K562 (cell line): ENCODE data around the gene MTG2. TPM values are rescaled to one million over a fixed set of nuclear protein-coding genes. Genes with fewer than 3 reads are reported as not detected.
A peak's percentile ranks its signal among the peaks of the same experiment; 100 is the strongest.

Experiments used
- FOXJ3 ChIP-seq: sonication (generic); formaldehyde crosslinking; IDR thresholded peaks from 2 replicates; pipeline ENCODE4 v1.4.0; 2020; ENCODE audit warnings: mild to moderate bottlenecking, missing genetic modification reagents
- GATAD2B ChIP-seq: fragments of 450-650 bp; IDR thresholded peaks from 2 replicates; pipeline ENCODE4 v1.6.1; 2017; ENCODE audit warnings: mild to moderate bottlenecking, borderline replicate concordance
- HMGN3 ChIP-seq: IDR thresholded peaks from 2 replicates; pipeline ENCODE4 v1.6.1; 2011; ENCODE audit warnings: borderline replicate concordance, low read depth, mild to moderate bottlenecking, mixed read lengths, low read length; ENCODE audit not compliant: insufficient read length; ENCODE audit errors: extremely low read depth
- MAZ ChIP-seq, 2 experiments: fragments of 450-650 bp in 1 of 2; sonication (generic) in 1 of 2; formaldehyde crosslinking; IDR thresholded peaks in 1 of 2; conservative IDR thresholded peaks in 1 of 2; 2 replicates each; pipeline versions ENCODE4 v1.4.0 to v1.5.0; 2020; ENCODE audit warnings: mild to moderate bottlenecking in 1 of 2, missing genetic modification reagents in 1 of 2
- NEUROD1 ChIP-seq: fragments of 150-350 bp; IDR thresholded peaks from 2 replicates; pipeline ENCODE4 v1.6.1; 2014; ENCODE audit warnings: borderline replicate concordance, low read length, low read depth; ENCODE audit not compliant: partially characterized antibody
- NFE2L1 ChIP-seq: fragments of 450-650 bp; IDR thresholded peaks from 2 replicates; pipeline ENCODE4 v1.6.1; 2016; ENCODE audit warnings: missing genetic modification characterization, low read depth, mild to moderate bottlenecking, missing compliant biosample characterization, moderate library complexity, borderline replicate concordance
- SMARCA5 ChIP-seq: fragments of 450-650 bp; IDR thresholded peaks from 2 replicates; pipeline ENCODE4 v1.6.1; 2016
- YY1 ChIP-seq, 3 experiments: IDR thresholded peaks; 2 replicates each; pipeline ENCODE4 v1.6.1; 2011; ENCODE audit warnings: low read length in 2 of 3, mild to moderate bottlenecking in 2 of 3, moderate library complexity in 2 of 3, borderline replicate concordance in 1 of 3, control low read depth in 1 of 3, low read depth in 1 of 3; ENCODE audit not compliant: insufficient read depth in 3 of 3, insufficient replicate concordance in 2 of 3, control insufficient read depth in 1 of 3, insufficient read length in 1 of 3; ENCODE audit errors: extremely low read depth in 1 of 3
- ZNF239 ChIP-seq: fragments of 250-450 bp; sonication (Bioruptor Pico); IDR thresholded peaks from 2 replicates; pipeline ENCODE4 v1.4.0; 2020; ENCODE audit warnings: mild to moderate bottlenecking
- ZNF3 ChIP-seq: fragments of 250-450 bp; sonication (Bioruptor Pico); IDR thresholded peaks from 2 replicates; pipeline ENCODE4 v1.5.0; 2021; ENCODE audit warnings: mild to moderate bottlenecking, moderate library complexity
- ZNF445 ChIP-seq: fragments of 250-450 bp; sonication (Bioruptor Pico); IDR thresholded peaks from 2 replicates; pipeline ENCODE4 v1.4.0; 2020; ENCODE audit warnings: low read depth, mild to moderate bottlenecking, moderate library complexity
- ZNF644 ChIP-seq: fragments of 200-800 bp; sonication (Bioruptor generic); IDR thresholded peaks from 2 replicates; pipeline ENCODE4 v1.6.1; 2016; ENCODE audit warnings: low read depth, missing genetic modification characterization, missing compliant biosample characterization
- polyA plus RNA-seq, 8 experiments: library from polyadenylated mRNA; depleted of rRNA in 4 of 8; stranded (reverse) in 5 of 8; unstranded in 3 of 8; fragments of >200 nt; fragmentation: Nextera tagmentation in 2 of 8; fragmentation: Illumina TruSeq in 1 of 8; extraction: Ambion mirVana in 2 of 8; extraction: Trizol in 1 of 8; gene quantifications; 2 replicates each; pipeline versions ENCODE4 v1.2.1 to v1.2.3, GENCODE V29; 2011 to 2014; ENCODE audit warnings: inconsistent platforms in 1 of 8, missing spikeins in 1 of 8
- total RNA-seq, 7 experiments: library from RNA; depleted of rRNA in 6 of 7; stranded (reverse); fragments of >200 nt in 6 of 7; fragmentation: Illumina TruSeq in 2 of 7; extraction: Trizol in 2 of 7; gene quantifications; 2 replicates each; pipeline versions ENCODE4 v1.2.1 to v1.2.3, GENCODE V29; 2011 to 2021; ENCODE audit warnings: low replicate concordance in 1 of 7
- TF ChIP-seq, protein P1 (sequence below): fragments of 200-800 bp; sonication (Bioruptor generic); IDR thresholded peaks from 2 replicates; pipeline ENCODE4 v1.6.1; 2016; ENCODE audit warnings: missing genetic modification characterization, missing compliant biosample characterization
- TF ChIP-seq, protein P2 (sequence below): fragments of 250-450 bp; sonication (Bioruptor Pico); IDR thresholded peaks from 2 replicates; pipeline ENCODE4 v1.5.0; 2021
- TF ChIP-seq, protein P3 (sequence below): fragments of 250-450 bp; sonication (Bioruptor Pico); IDR thresholded peaks from 2 replicates; pipeline ENCODE4 v1.8.0; 2021; ENCODE audit warnings: borderline replicate concordance, mild to moderate bottlenecking, moderate library complexity; ENCODE audit not compliant: poor library complexity, severe bottlenecking

Gene MTG2
- total and polyA plus RNA-seq, 9 of the 15 experiments (the other 6 are each of a cell fraction or from before 2014, with no cell fraction given), result 8.7 to 67.5 (median 44.5) TPM

DNA sequence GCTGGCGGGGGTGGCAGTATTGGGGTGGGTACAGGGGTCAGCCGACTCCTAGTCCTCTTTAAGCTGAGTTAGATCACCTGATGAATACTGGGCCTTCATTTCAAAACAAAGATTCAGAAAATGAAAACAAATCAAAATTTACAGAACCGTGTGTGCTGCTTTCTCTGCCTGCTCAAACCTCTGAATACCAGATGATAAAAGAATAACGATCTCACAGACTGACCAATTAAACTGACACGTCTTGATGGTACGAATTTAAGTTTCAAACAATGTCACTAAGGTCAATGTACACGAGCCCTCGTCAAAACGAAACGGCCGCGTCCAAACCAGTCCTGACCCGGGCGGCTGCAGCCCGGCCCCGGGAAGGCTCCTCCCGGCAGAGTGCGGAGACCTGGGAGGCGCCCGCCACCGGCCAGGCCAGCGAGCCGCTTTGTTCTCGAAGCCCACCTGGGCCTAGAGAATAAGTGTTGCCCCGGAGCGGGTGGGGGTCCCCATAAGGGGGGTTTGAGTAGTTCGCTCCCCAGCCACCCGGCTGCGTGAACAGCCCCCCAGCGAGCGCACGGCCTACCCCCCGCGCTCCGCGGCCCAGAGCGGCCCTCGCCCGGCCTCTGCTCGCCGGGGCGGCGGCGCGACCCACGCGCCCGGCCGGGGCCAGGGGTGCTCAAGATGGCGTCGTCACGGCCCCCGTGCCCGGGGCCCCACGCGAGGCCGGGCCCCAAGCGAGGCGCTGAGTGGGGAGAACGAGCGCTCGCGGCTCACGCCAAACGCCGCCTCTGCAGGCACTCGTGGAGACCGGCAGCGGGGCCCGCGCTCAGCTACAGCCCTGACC, 40.4 kb upstream of the MTG2 start (continued):
- TF ChIP-seq, protein P1, sequence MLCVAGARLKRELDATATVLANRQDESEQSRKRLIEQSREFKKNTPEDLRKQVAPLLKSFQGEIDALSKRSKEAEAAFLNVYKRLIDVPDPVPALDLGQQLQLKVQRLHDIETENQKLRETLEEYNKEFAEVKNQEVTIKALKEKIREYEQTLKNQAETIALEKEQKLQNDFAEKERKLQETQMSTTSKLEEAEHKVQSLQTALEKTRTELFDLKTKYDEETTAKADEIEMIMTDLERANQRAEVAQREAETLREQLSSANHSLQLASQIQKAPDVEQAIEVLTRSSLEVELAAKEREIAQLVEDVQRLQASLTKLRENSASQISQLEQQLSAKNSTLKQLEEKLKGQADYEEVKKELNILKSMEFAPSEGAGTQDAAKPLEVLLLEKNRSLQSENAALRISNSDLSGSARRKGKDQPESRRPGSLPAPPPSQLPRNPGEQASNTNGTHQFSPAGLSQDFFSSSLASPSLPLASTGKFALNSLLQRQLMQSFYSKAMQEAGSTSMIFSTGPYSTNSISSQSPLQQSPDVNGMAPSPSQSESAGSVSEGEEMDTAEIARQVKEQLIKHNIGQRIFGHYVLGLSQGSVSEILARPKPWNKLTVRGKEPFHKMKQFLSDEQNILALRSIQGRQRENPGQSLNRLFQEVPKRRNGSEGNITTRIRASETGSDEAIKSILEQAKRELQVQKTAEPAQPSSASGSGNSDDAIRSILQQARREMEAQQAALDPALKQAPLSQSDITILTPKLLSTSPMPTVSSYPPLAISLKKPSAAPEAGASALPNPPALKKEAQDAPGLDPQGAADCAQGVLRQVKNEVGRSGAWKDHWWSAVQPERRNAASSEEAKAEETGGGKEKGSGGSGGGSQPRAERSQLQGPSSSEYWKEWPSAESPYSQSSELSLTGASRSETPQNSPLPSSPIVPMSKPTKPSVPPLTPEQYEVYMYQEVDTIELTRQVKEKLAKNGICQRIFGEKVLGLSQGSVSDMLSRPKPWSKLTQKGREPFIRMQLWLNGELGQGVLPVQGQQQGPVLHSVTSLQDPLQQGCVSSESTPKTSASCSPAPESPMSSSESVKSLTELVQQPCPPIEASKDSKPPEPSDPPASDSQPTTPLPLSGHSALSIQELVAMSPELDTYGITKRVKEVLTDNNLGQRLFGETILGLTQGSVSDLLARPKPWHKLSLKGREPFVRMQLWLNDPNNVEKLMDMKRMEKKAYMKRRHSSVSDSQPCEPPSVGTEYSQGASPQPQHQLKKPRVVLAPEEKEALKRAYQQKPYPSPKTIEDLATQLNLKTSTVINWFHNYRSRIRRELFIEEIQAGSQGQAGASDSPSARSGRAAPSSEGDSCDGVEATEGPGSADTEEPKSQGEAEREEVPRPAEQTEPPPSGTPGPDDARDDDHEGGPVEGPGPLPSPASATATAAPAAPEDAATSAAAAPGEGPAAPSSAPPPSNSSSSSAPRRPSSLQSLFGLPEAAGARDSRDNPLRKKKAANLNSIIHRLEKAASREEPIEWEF, result no peak
- TF ChIP-seq YY1 (IDR thresholded peaks at IDR 0.05; ENCODE audit: borderline replicate concordance in 1 of 3, control insufficient read depth in 1 of 3, extremely low read depth in 1 of 3, insufficient read depth in 3 of 3, insufficient read length in 1 of 3, insufficient replicate concordance in 2 of 3, low read depth in 1 of 3, low read length in 2 of 3), result peak; percentile 39 to 81 (median 74)
- no peak for TF ChIP-seq ZNF644 (tag)
- TF ChIP-seq SMARCA5, result no peak
- peak; percentile 24 for TF ChIP-seq HMGN3
- peak; percentile 53; the same call in 1 of the 2 replicates for TF ChIP-seq GATAD2B
- peak in 1 of 2 experiments; percentile 23; a peak in 1 of 4 replicates for TF ChIP-seq MAZ (CRISPR knock-in tag; conservative IDR thresholded peaks at IDR 0.05 in 1 of 2, IDR thresholded peaks at IDR 0.05 in 1 of 2)
- no peak for TF ChIP-seq FOXJ3
- TF ChIP-seq, protein P2, sequence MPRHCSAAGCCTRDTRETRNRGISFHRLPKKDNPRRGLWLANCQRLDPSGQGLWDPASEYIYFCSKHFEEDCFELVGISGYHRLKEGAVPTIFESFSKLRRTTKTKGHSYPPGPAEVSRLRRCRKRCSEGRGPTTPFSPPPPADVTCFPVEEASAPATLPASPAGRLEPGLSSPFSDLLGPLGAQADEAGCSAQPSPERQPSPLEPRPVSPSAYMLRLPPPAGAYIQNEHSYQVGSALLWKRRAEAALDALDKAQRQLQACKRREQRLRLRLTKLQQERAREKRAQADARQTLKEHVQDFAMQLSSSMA (CRISPR knock-in tag), result no peak
- no peak for TF ChIP-seq NEUROD1
- TF ChIP-seq ZNF445, result no peak
- no peak for TF ChIP-seq ZNF3 (CRISPR knock-in tag)
- TF ChIP-seq, protein P3, sequence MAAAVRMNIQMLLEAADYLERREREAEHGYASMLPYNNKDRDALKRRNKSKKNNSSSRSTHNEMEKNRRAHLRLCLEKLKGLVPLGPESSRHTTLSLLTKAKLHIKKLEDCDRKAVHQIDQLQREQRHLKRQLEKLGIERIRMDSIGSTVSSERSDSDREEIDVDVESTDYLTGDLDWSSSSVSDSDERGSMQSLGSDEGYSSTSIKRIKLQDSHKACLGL, result no peak
- no peak for TF ChIP-seq ZNF239 (CRISPR knock-in tag)
- no peak for TF ChIP-seq NFE2L1 (tag)
